Activated naive CD8-positive, alpha-beta T cell treated with anti-CD3 and anti-CD28 coated beads for 36 hours (primary cell): ENCODE results near the gene ZNF202. TPM values are rescaled to one million over a fixed set of nuclear protein-coding genes. Genes with fewer than 3 reads are reported as not detected.
A peak's percentile ranks its signal among the peaks of the same experiment; 100 is the strongest.
"Not testable (repeated sequence)": the region's sequence is repeated elsewhere in the genome, so short reads cannot be mapped to it uniquely, and the experiment has no call there.

Experiments
- DNase-seq: peaks from one replicate; pipeline ENCODE4 v3.0.0; 2021
- H3K27ac Mint-ChIP-seq: one replicate; pipeline ENCODE4 v1.8.0; 2022; ENCODE audit warnings: mild to moderate bottlenecking, moderate library complexity, mixed read lengths
- H3K27me3 Mint-ChIP-seq: one replicate; pipeline ENCODE4 v1.8.0; 2022; ENCODE audit warnings: mild to moderate bottlenecking, mixed read lengths
- H3K36me3 Mint-ChIP-seq: one replicate; pipeline ENCODE4 v1.8.0; 2021; ENCODE audit warnings: mild to moderate bottlenecking, mixed read lengths
- H3K4me1 Mint-ChIP-seq: one replicate; pipeline ENCODE4 v1.8.0; 2021; ENCODE audit warnings: mixed read lengths
- H3K4me3 Mint-ChIP-seq: one replicate; pipeline ENCODE4 v1.8.0; 2022; ENCODE audit warnings: mild to moderate bottlenecking, moderate library complexity, mixed read lengths
- H3K9me3 Mint-ChIP-seq: one replicate; pipeline ENCODE4 v1.8.0; 2022; ENCODE audit warnings: mixed read lengths
- total RNA-seq, 2 experiments: library from RNA; stranded (reverse); gene quantifications; one replicate each; pipeline ENCODE4 v1.2.3, GENCODE V29; 2021

Gene ZNF202
- total RNA-seq, 2 experiments from 2014 or later: 14.4 to 18.6 TPM

DNA sequence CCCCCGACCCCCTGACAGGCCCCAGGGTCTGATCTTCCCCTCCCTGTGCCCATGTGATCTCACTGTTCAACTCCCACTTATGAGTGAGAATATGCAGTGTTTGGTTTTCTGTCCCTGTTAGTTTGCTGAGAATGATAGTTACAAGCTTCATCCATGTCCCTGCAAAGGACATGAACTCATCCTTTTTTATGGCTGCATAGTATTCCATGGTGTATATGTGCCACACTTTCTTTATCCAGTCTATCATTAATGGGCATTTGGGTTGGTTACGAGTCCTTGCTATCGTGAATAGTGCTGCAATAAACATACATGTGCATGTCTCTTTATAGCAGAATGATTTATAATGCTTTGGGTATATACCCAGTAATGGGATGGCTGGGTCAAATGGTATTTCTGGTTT lies 28.8 kb downstream of the ZNF202 start:
- H3K4me1 Mint-ChIP-seq, H3K36me3 Mint-ChIP-seq, DNase-seq, H3K9me3 Mint-ChIP-seq, H3K27ac Mint-ChIP-seq, H3K4me3 Mint-ChIP-seq: not testable (repeated sequence)
- H3K27me3 Mint-ChIP-seq: peaks cover 28% of the 10 kb centered on the region

DNA sequence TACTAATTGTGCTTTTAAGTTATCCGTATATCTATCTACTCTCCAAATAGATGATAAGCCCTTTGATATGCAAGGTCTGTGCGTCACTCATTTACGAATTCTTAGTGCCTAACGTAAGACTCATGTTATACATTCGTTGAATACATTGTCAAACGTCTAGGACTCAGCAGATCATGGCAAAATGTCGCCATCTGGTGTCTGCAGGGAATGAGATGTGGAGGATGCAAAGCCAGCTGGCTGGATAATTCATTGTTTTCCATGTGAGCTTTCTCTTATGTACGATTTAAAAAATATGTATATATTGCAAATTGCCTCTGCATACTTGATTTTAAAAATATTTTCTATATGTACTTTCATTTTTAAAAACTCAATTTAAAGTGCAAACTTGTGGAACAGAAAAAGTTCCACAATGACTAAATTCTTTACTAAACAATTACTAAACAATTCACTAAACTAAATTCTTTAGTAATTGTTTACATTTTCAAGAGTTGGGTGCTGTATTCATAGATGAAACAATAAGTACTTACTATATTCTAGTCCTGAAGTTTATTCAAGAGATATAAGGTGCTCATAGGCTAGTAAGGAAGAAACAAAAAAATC lies 33.8 kb downstream of the ZNF202 start:
- no peaks in the 10 kb centered on the region for H3K36me3 Mint-ChIP-seq
- no peak overlapping the region for H3K4me3 Mint-ChIP-seq
- H3K27me3 Mint-ChIP-seq: peaks cover 4% of the 10 kb centered on the region
- DNase-seq: peak; percentile 50
- no peak overlapping the region for H3K27ac Mint-ChIP-seq
- H3K4me1 Mint-ChIP-seq: peaks cover 2% of the 10 kb centered on the region
- no peaks in the 10 kb centered on the region for H3K9me3 Mint-ChIP-seq

DNA sequence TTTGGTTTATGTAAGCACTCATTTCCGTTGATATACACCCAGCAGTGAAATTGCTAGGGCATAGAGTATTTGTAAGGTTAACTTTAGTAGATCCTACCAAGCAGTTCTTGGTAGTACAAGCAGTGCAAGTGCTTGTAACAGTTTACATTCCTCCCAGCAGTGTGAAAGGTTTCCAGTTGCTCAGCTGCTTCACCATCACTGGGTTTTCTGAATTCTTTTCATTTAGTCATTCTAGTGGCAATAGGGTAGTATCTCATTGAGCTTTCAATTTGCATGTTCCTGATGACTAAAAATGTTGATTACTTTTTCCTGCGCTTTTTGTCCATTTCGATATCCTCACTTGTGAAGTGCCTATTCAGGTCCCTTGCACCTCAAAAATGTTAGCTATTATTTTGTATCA lies 34.3 kb downstream of the ZNF202 start:
- H3K36me3 Mint-ChIP-seq: no peaks in the 10 kb centered on the region
- no peaks in the 10 kb centered on the region for H3K27me3 Mint-ChIP-seq
- no peak overlapping the region for H3K4me3 Mint-ChIP-seq
- no peak overlapping the region for H3K27ac Mint-ChIP-seq
- no peaks in the 10 kb centered on the region for H3K9me3 Mint-ChIP-seq
- peaks cover 2% of the 10 kb centered on the region for H3K4me1 Mint-ChIP-seq
- no peak for DNase-seq

DNA sequence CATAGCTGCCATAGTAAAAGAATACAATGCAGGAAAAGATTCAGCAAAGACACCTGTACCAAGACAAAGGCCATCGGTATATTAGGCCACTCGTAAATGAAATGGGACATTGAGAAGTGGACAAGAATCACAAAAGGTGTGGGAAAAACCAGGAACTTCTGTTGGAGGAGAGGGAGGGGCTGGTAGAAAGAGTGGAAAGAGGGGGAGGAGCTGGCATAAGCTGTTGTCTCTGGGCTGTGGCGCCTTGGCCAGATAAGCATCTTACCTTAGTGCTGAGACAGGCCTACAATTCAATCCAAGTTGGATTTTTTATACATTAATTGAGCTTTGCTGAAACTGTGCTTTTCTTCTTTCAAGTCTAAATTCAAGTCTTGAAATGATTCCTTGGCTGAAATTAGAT lies 37.1 kb downstream of the ZNF202 start:
- no peak overlapping the region for H3K27ac Mint-ChIP-seq
- no peaks in the 10 kb centered on the region for H3K9me3 Mint-ChIP-seq
- H3K27me3 Mint-ChIP-seq: no peaks in the 10 kb centered on the region
- no peak for DNase-seq
- H3K4me3 Mint-ChIP-seq: no peak overlapping the region
- H3K36me3 Mint-ChIP-seq: no peaks in the 10 kb centered on the region
- peaks cover 2% of the 10 kb centered on the region for H3K4me1 Mint-ChIP-seq

DNA sequence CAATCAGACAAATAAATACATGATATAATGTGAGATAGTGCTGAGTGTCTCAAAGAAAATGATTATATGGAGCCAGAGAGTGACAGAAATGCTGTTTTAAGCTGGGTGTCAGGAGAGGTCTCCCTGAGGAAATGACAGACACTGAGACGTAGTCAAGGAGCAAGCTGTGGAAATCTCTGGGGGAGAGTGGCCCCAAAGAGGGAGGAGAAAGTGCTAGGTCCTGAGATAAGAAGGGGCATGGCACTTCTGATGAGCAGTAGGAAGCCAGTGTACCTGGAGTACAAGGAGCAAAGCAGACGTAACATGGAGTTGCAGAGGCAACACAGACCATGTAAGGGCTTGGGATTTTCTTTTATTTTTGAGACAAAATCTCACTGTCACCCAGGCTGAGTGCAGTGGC lies 38.8 kb downstream of the ZNF202 start:
- no peaks in the 10 kb centered on the region for H3K36me3 Mint-ChIP-seq
- no peak overlapping the region for H3K27ac Mint-ChIP-seq
- H3K27me3 Mint-ChIP-seq: no peaks in the 10 kb centered on the region
- peaks cover 2% of the 10 kb centered on the region for H3K4me1 Mint-ChIP-seq
- H3K4me3 Mint-ChIP-seq: no peak overlapping the region
- DNase-seq: no peak
- no peaks in the 10 kb centered on the region for H3K9me3 Mint-ChIP-seq

DNA sequence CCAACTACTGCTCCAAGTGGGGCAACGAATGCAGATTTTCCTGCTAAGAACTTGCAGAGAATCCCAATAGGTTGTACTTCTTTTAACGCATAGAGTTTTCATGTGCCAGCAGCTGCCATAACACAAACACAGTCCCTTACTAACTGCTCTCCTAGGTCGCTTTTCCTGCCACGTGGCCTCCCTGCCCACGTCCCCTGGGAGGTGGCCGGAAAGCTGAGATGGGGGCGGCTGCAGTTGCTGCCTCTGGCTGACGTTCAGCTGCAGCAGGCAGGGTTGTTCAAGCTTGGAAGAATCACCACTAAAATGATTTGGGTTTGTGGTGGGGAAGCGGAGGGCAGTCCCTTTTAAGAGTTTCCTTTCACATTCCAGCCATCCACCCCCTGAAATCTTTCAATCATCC lies 39.3 kb downstream of the ZNF202 start:
- no peak for DNase-seq
- no peaks in the 10 kb centered on the region for H3K27me3 Mint-ChIP-seq
- H3K4me1 Mint-ChIP-seq: no peaks in the 10 kb centered on the region
- H3K27ac Mint-ChIP-seq: no peak overlapping the region
- no peak overlapping the region for H3K4me3 Mint-ChIP-seq
- H3K36me3 Mint-ChIP-seq: no peaks in the 10 kb centered on the region
- no peaks in the 10 kb centered on the region for H3K9me3 Mint-ChIP-seq

DNA sequence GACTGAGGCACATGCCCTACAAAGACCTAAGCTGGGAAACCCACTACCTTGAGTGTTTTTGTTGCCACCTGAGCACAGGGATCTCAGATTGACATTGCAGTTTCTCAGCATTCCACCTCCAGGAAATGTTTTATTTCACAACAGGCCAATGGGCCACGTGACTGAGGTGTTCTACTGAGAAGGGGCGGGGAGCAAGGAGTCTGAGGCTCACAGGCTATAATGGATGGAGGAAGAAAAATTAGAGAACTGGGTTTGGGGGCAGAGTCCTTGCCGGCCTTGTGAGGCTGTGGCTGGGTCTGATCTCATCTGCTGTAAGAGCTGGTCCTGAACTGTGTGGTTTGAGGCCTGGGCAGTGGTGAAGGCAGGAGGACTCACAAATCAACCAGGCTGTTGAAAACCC lies 40.7 kb downstream of the ZNF202 start:
- H3K4me3 Mint-ChIP-seq: no peak overlapping the region
- no peaks in the 10 kb centered on the region for H3K9me3 Mint-ChIP-seq
- no peaks in the 10 kb centered on the region for H3K27me3 Mint-ChIP-seq
- H3K4me1 Mint-ChIP-seq: no peaks in the 10 kb centered on the region
- DNase-seq: no peak
- no peaks in the 10 kb centered on the region for H3K36me3 Mint-ChIP-seq
- H3K27ac Mint-ChIP-seq: no peak overlapping the region

DNA sequence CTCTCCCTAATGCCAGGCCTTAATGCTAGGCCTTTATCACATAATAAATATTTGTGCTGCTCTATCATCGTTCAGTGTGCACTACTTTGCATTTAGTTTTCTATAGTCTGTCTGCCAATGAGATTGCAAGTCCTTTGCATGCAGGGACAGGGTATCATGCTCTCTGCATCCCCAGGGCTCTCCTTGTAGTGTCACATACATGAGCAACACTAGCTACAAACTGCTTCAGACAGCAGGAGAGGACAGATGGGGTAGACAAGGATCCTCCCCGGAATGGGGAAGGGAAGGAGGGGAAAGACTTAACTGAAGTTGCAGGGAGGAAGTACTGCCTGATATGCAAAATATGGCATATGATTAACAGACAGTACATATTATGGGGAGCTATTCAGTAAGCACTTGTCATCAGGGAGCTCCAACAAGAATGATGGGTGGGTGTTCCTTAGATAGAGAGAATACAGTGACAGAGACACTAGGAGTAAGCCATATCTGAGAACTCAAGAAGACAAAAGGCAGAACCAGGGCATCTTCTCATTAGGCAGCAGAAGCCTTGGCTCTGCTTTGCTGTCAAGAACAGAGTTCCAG lies 42.8 kb downstream of the ZNF202 start:
- H3K4me3 Mint-ChIP-seq: no peak overlapping the region
- H3K27me3 Mint-ChIP-seq: no peaks in the 10 kb centered on the region
- no peak for DNase-seq
- no peak overlapping the region for H3K27ac Mint-ChIP-seq
- no peaks in the 10 kb centered on the region for H3K36me3 Mint-ChIP-seq
- H3K4me1 Mint-ChIP-seq: no peaks in the 10 kb centered on the region
- H3K9me3 Mint-ChIP-seq: no peaks in the 10 kb centered on the region

DNA sequence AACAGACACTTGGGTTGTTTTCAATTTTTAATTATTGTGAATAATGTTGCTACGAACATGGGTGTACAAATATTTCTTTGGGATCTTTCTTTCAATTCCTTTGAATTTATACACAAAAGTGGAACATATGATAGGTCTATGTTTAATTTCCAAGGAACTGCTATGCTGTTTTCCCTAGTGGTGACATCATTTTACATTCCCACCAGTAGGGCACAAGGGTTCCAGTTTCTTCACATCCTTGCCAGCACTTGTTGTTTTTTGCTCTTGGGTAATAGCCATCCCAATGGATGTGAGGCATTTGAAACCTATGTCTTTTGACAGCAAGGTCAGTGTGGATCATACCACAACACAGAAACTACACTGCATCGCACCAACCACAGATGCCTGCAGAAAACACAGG lies 45.3 kb downstream of the ZNF202 start:
- no peak overlapping the region for H3K4me3 Mint-ChIP-seq
- DNase-seq: no peak
- H3K27ac Mint-ChIP-seq: no peak overlapping the region
- H3K27me3 Mint-ChIP-seq: no peaks in the 10 kb centered on the region
- H3K4me1 Mint-ChIP-seq: no peaks in the 10 kb centered on the region
- no peaks in the 10 kb centered on the region for H3K36me3 Mint-ChIP-seq
- H3K9me3 Mint-ChIP-seq: no peaks in the 10 kb centered on the region

DNA sequence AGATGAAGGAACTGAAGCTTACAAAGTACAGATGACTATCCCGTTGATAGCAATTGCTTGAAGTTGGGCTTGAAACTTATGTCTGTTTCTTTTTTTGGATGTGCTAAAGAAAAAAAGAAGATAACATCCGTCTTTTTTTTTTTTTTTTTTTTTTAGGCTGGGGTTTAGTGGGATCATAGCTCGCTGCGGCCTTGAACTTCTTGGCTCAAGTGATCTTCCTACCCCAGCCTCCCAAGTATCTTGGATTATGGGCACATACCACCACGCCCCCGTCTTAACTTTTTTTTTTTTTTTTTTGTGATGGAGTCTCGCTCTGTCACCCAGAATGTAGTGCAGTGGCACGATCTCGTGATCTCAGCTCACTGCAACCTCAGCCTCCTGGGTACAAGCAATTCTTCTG lies 46.2 kb downstream of the ZNF202 start:
- H3K27ac Mint-ChIP-seq: no peak overlapping the region
- peaks cover 2% of the 10 kb centered on the region for H3K4me1 Mint-ChIP-seq
- no peaks in the 10 kb centered on the region for H3K27me3 Mint-ChIP-seq
- DNase-seq: no peak
- no peak overlapping the region for H3K4me3 Mint-ChIP-seq
- H3K9me3 Mint-ChIP-seq: no peaks in the 10 kb centered on the region
- no peaks in the 10 kb centered on the region for H3K36me3 Mint-ChIP-seq

DNA sequence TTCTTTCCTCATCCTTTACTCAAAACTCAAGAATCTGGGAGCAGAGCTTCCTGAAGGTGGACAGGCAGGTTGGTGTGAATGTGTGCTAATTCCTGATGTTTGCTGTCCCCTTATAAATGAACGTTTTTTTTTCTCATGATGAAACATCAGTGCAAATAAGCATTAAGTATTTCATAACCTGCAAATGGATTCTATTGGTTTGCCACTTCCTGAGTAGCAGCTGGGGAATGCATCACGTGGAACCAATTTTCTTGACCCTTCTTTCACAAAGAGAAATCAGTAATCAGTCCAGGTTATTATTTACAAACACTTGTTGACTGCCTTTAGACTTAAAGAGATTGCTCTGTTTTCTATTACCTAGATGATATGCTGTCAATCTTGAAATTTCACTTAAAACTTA lies 46.9 kb downstream of the ZNF202 start:
- no peaks in the 10 kb centered on the region for H3K9me3 Mint-ChIP-seq
- DNase-seq: no peak
- H3K36me3 Mint-ChIP-seq: no peaks in the 10 kb centered on the region
- H3K27ac Mint-ChIP-seq: no peak overlapping the region
- H3K4me3 Mint-ChIP-seq: no peak overlapping the region
- no peaks in the 10 kb centered on the region for H3K27me3 Mint-ChIP-seq
- peaks cover 2% of the 10 kb centered on the region for H3K4me1 Mint-ChIP-seq

DNA sequence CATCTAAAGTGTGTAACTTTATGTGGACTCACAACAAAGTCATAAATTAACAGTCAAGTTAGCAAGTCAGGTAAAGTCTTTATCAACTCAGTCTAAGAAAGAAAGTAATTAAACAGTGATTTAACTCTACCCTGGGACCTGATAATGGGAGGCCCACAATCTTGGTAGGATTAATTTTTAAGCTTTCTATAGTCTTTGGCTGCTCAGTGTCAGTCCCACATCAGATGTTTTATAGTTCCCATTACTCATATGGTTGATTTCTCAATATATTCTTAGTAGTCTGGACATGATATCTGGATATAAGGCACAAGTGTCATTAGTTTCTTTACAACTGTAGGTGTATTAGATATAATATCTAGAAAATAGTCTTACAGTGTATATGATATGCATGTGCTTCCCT lies 48.5 kb downstream of the ZNF202 start:
- Mint-ChIP-seq H3K9me3 (no peaks in the 10 kb centered on the region), H3K4me1 (peaks cover 2% of the 10 kb centered on the region), H3K4me3 (no peak overlapping the region), H3K36me3 (no peaks in the 10 kb centered on the region), H3K27ac (no peak overlapping the region), H3K27me3 (no peaks in the 10 kb centered on the region)
- DNase-seq: no peak

DNA sequence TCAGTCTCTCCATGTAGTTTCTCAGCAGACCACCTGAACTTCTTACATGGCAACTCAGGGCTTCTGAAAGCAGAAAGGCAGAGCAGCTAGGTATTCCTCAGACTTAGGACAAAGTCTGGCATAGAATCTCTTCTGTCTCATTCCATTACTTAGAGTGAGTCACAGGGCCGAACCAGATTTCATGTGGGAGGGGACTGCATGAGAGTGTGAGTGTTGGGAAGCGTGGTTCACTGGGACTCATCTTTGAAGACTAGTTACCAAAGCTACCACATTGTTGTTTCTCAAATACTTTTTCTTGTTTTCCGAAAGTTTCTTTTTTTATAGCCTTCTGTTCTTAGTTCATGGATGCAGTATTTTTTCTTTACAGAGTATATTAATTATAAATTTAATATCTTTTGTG lies 51.0 kb downstream of the ZNF202 start:
- no peaks in the 10 kb centered on the region for H3K36me3 Mint-ChIP-seq
- DNase-seq: no peak
- H3K27ac Mint-ChIP-seq: no peak overlapping the region
- peaks cover 2% of the 10 kb centered on the region for H3K4me1 Mint-ChIP-seq
- no peaks in the 10 kb centered on the region for H3K9me3 Mint-ChIP-seq
- H3K4me3 Mint-ChIP-seq: no peak overlapping the region
- H3K27me3 Mint-ChIP-seq: no peaks in the 10 kb centered on the region

DNA sequence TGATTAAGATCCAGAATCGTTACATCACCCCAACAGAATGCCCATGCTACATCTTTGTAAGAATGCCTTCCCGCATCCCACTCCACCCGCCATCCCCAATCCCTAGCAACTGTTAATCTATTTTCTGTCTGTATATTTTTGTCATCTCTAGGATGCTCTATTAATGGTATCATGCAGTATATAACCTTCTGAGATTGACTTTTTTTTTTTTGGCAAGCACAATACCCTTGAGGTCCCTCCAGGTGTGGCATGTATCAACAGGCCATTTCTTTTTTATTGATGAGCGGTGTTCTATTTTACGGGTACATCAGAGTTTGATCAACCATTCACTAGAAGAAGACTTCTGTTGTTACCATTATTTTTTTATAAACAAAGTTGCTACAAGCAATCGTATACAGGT lies 56.9 kb downstream of the ZNF202 start:
- DNase-seq: no peak
- H3K9me3 Mint-ChIP-seq: no peaks in the 10 kb centered on the region
- peaks cover 19% of the 10 kb centered on the region for H3K4me1 Mint-ChIP-seq
- H3K36me3 Mint-ChIP-seq: no peaks in the 10 kb centered on the region
- H3K27me3 Mint-ChIP-seq: no peaks in the 10 kb centered on the region
- no peak overlapping the region for H3K4me3 Mint-ChIP-seq
- no peak overlapping the region for H3K27ac Mint-ChIP-seq

DNA sequence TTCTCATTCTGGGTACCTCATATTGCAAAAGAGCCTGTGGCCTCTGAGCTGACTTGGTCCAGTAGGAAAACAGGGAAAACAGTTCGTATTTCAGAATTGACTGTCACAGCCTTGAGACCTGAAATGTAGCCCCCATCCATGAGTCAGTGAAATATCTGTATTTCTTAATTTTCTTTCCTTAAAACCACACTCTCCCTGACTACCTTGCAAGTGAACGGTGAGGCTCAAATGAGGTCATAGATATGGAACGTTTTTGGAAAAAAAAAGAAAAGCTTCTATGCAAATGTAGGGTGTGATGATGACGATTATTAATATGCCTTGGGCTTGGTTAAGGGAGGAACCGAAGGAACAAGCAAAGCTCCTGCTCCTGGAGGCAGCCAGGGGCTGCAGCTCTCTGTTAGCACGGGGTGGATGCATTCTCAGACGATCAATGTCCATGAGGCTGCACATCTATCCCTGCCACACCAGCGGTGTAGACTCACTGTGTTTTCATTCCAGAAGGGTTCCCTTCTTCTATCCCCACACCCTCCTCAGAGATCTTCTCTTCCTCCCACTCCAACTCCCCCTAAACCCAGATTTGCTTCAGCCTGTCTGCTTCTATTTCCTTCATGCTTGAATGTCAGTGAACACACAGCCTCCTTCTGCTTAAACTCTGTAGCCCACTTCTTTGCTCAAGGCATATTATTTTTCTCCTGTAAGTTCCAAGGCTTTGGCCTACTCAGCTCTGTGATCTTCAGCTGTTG lies 57.9 kb downstream of the ZNF202 start:
- H3K27ac Mint-ChIP-seq: no peak overlapping the region
- no peak overlapping the region for H3K4me3 Mint-ChIP-seq
- no peaks in the 10 kb centered on the region for H3K27me3 Mint-ChIP-seq
- peaks cover 19% of the 10 kb centered on the region for H3K4me1 Mint-ChIP-seq
- no peaks in the 10 kb centered on the region for H3K9me3 Mint-ChIP-seq
- H3K36me3 Mint-ChIP-seq: no peaks in the 10 kb centered on the region
- DNase-seq: no peak
